ENCODE results near the gene RECQL5. TPM values are rescaled to one million over a fixed set of nuclear protein-coding genes. Genes with fewer than 3 reads are reported as not detected.

RECQL5 gene
- polyA plus RNA-seq, 1 donor from 2014 or later, result 9.6 TPM

DNA sequence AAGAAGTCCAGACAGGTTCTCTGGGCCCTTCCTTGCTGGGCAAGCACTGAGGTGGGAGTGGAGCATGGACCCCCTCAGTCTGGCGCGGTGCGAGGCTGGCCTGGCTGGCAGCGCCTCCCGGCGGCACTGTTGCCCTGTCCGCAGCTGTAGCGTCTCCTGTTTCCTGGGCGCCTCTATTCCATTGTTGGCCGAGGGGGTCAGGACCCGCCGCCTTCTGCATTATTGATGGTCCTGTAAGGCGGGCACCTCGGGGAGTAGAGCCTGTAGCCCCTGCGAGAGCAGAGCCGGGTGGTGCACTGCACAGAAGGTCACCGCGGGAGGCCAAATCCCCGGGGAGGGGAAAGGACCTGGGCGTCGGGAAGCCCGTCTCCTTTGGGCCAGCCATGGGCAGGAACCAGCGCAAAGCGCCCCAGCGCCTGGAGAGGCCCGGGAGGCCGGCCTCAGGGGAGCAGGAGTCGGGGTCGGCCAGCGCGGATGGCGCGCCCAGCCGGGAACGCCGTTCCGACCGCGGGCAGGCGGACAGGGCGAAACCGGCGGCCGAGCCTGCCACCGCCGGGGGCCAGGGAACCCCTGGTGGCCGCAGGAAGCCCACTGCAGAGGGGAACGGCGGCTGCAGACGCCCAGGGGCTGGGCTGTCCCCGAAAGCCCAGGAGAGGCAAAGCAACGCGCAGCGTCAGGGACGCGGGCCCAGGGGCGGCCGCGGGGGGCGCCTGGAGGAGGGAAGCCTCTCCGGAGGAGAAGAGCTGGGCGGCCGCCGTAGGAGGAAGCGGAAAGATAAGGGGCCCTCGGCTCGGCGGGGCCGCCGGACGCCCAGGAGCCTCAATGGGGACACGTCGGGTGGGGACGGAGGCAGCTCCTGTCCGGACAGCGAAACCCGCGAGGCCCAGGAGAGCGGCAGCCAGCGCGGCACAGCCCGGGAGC, 79.0 kb downstream of the RECQL5 start, which contains the start of gene MYO15B:
TSS of gene MYO15B (plus strand) at position 126 of the 921 bp plus-strand sequence. CDS start at position 384, 258 bp downstream.
- no peaks in the 10 kb centered on the region for H3F3A ChIP-seq (ENCODE audit: insufficient read depth, low read length, poor library complexity, severe bottlenecking)
- H3K4me2 ChIP-seq (ENCODE audit: low read length), result no peak within 1 kb of the TSS
- no peaks in the 10 kb centered on the region for H3K9me3 ChIP-seq (ENCODE audit: low read length)
- H3K36me3 ChIP-seq (ENCODE audit: insufficient read depth, low read length), result no peaks in the 10 kb centered on the region
- H2AFZ ChIP-seq (ENCODE audit: low read depth, low read length), result no peak within 1 kb of the TSS
- H3K4me3 ChIP-seq (ENCODE audit: low read length), result peak within 1 kb of the TSS; percentile 35
- H3K9ac ChIP-seq (ENCODE audit: low read length), result no peak within 1 kb of the TSS
- TF ChIP-seq POLR2AphosphoS5 (IDR thresholded peaks at IDR 0.05), result no peak
- no peak for TF ChIP-seq MXI1 (conservative IDR thresholded peaks at IDR 0.05; ENCODE audit: poor library complexity, severe bottlenecking)
- TF ChIP-seq EZH2 (IDR thresholded peaks at IDR 0.05; ENCODE audit: borderline replicate concordance, insufficient read depth, low read length, poor library complexity, severe bottlenecking), result no peak
- TF ChIP-seq TAF1 (IDR thresholded peaks at IDR 0.05; ENCODE audit: low read depth), result no peak
- TF ChIP-seq EP300 (conservative IDR thresholded peaks at IDR 0.05; ENCODE audit: poor library complexity, severe bottlenecking), result no peak
- no peak for TF ChIP-seq SMC3 (conservative IDR thresholded peaks at IDR 0.05; ENCODE audit: poor library complexity)
- TF ChIP-seq, protein P1, sequence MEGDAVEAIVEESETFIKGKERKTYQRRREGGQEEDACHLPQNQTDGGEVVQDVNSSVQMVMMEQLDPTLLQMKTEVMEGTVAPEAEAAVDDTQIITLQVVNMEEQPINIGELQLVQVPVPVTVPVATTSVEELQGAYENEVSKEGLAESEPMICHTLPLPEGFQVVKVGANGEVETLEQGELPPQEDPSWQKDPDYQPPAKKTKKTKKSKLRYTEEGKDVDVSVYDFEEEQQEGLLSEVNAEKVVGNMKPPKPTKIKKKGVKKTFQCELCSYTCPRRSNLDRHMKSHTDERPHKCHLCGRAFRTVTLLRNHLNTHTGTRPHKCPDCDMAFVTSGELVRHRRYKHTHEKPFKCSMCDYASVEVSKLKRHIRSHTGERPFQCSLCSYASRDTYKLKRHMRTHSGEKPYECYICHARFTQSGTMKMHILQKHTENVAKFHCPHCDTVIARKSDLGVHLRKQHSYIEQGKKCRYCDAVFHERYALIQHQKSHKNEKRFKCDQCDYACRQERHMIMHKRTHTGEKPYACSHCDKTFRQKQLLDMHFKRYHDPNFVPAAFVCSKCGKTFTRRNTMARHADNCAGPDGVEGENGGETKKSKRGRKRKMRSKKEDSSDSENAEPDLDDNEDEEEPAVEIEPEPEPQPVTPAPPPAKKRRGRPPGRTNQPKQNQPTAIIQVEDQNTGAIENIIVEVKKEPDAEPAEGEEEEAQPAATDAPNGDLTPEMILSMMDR (IDR thresholded peaks at IDR 0.05; ENCODE audit: poor library complexity, severe bottlenecking), result no peak
- TF ChIP-seq, protein P2, sequence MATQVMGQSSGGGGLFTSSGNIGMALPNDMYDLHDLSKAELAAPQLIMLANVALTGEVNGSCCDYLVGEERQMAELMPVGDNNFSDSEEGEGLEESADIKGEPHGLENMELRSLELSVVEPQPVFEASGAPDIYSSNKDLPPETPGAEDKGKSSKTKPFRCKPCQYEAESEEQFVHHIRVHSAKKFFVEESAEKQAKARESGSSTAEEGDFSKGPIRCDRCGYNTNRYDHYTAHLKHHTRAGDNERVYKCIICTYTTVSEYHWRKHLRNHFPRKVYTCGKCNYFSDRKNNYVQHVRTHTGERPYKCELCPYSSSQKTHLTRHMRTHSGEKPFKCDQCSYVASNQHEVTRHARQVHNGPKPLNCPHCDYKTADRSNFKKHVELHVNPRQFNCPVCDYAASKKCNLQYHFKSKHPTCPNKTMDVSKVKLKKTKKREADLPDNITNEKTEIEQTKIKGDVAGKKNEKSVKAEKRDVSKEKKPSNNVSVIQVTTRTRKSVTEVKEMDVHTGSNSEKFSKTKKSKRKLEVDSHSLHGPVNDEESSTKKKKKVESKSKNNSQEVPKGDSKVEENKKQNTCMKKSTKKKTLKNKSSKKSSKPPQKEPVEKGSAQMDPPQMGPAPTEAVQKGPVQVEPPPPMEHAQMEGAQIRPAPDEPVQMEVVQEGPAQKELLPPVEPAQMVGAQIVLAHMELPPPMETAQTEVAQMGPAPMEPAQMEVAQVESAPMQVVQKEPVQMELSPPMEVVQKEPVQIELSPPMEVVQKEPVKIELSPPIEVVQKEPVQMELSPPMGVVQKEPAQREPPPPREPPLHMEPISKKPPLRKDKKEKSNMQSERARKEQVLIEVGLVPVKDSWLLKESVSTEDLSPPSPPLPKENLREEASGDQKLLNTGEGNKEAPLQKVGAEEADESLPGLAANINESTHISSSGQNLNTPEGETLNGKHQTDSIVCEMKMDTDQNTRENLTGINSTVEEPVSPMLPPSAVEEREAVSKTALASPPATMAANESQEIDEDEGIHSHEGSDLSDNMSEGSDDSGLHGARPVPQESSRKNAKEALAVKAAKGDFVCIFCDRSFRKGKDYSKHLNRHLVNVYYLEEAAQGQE (IDR thresholded peaks at IDR 0.05; ENCODE audit: borderline replicate concordance), result no peak
- peaks cover 25% of the 10 kb centered on the region for H3K27me3 ChIP-seq (ENCODE audit: insufficient read depth, low read depth, low read length)
- no peaks in the 10 kb centered on the region for H3K79me2 ChIP-seq (replicated peaks; ENCODE audit: insufficient read depth, low read length)
- H4K20me1 ChIP-seq (ENCODE audit: insufficient read depth), result no peaks in the 10 kb centered on the region
- H3K9me2 ChIP-seq (ENCODE audit: insufficient read depth, low read length), result no peaks in the 10 kb centered on the region
- no peak within 1 kb of the TSS for H3K27ac ChIP-seq (ENCODE audit: low read length)

DNA sequence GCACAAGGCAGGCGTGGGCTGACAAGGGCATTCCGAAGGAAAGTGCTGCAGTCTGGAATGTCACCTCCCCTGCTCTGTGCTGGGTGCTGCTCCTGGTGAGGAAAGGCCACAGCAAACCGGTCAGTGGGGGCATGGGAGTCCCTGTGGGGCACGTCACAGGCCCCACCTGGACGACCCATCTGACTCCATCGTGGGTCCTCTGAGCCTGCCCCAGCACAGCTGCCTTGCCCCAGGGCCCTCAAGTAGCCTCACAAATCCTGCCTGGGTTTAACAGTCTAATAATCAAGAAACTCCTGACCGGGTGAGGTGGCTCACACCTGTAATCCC, 82.1 kb downstream of the RECQL5 start:
- peaks cover 25% of the 10 kb centered on the region for H3K27me3 ChIP-seq (ENCODE audit: insufficient read depth, low read depth, low read length)

More for the DNA sequence above, 82.1 kb downstream of the RECQL5 start:
- no peak overlapping the region for H3K27ac ChIP-seq (ENCODE audit: low read length)
- TF ChIP-seq SMC3 (conservative IDR thresholded peaks at IDR 0.05; ENCODE audit: poor library complexity), result no peak
- no peak for TF ChIP-seq EZH2 (IDR thresholded peaks at IDR 0.05; ENCODE audit: borderline replicate concordance, insufficient read depth, low read length, poor library complexity, severe bottlenecking)
- TF ChIP-seq RAD21 (conservative IDR thresholded peaks at IDR 0.05), result no peak
- TF ChIP-seq TAF1 (IDR thresholded peaks at IDR 0.05; ENCODE audit: low read depth), result no peak
- no peak for TF ChIP-seq MXI1 (conservative IDR thresholded peaks at IDR 0.05; ENCODE audit: poor library complexity, severe bottlenecking)
- TF ChIP-seq, protein P2 (IDR thresholded peaks at IDR 0.05; ENCODE audit: borderline replicate concordance), result no peak
- TF ChIP-seq EP300 (conservative IDR thresholded peaks at IDR 0.05; ENCODE audit: poor library complexity, severe bottlenecking), result no peak
- TF ChIP-seq, protein P1 (IDR thresholded peaks at IDR 0.05; ENCODE audit: poor library complexity, severe bottlenecking), result no peak
- no peak overlapping the region for H3K9ac ChIP-seq (ENCODE audit: low read length)
- no peak overlapping the region for H3K4me3 ChIP-seq (ENCODE audit: low read length)
- H4K20me1 ChIP-seq (ENCODE audit: insufficient read depth), result no peaks in the 10 kb centered on the region
- H3K36me3 ChIP-seq (ENCODE audit: insufficient read depth, low read length), result no peaks in the 10 kb centered on the region
- H3F3A ChIP-seq (ENCODE audit: insufficient read depth, low read length, poor library complexity, severe bottlenecking), result no peaks in the 10 kb centered on the region
- no peak overlapping the region for H3K4me2 ChIP-seq (ENCODE audit: low read length)
- H3K9me3 ChIP-seq (ENCODE audit: low read length), result no peaks in the 10 kb centered on the region
- no peaks in the 10 kb centered on the region for H3K79me2 ChIP-seq (replicated peaks; ENCODE audit: insufficient read depth, low read length)
- no peak overlapping the region for H2AFZ ChIP-seq (ENCODE audit: low read depth, low read length)
- H3K9me2 ChIP-seq (ENCODE audit: insufficient read depth, low read length), result no peaks in the 10 kb centered on the region

Data from neural cell (in vitro differentiated cells).